Measurements from ENCODE around the gene SH3BP4.
"Not testable (repeated sequence)": the region's sequence is repeated elsewhere in the genome, so short reads cannot be mapped to it uniquely, and the experiment has no call there.

SH3BP4 gene

GRCh38 chr2:235017441-235017840 is 65.6 kb downstream of the SH3BP4 start:
- TF ChIP-seq CTCF (IDR thresholded peaks at IDR 0.05; ENCODE audit: insufficient read depth, low read depth, low read length, missing control alignments), result no peak
- no peak overlapping the region for H3K4me3 ChIP-seq (ENCODE audit: low read depth, low read length)
- DNase-seq (ENCODE audit: low read depth), result no peak

GRCh38 chr2:235018838-235019237 is 67.0 kb downstream of the SH3BP4 start:
- no peak overlapping the region for H3K4me3 ChIP-seq (ENCODE audit: low read depth, low read length)
- TF ChIP-seq CTCF (IDR thresholded peaks at IDR 0.05; ENCODE audit: insufficient read depth, low read depth, low read length, missing control alignments), result no peak
- DNase-seq (ENCODE audit: low read depth), result no peak

GRCh38 chr2:235020141-235020540 is 68.3 kb downstream of the SH3BP4 start:
- not testable (repeated sequence) for H3K4me3 ChIP-seq (ENCODE audit: low read depth, low read length); DNase-seq (ENCODE audit: low read depth)

- no peak for TF ChIP-seq CTCF (IDR thresholded peaks at IDR 0.05; ENCODE audit: insufficient read depth, low read depth, low read length, missing control alignments)
- no peak for DNase-seq (ENCODE audit: low read depth)
- H3K4me3 ChIP-seq (ENCODE audit: low read depth, low read length), result no peak overlapping the region
Observed at GRCh38 chr2:235021752-235022151, 69.9 kb downstream of the SH3BP4 start.

- no peak overlapping the region for H3K4me3 ChIP-seq (ENCODE audit: low read depth, low read length)
- DNase-seq (ENCODE audit: low read depth), result no peak
- no peak for TF ChIP-seq CTCF (IDR thresholded peaks at IDR 0.05; ENCODE audit: insufficient read depth, low read depth, low read length, missing control alignments)
Observed at GRCh38 chr2:235024191-235024860, 72.5 kb downstream of the SH3BP4 start.

- DNase-seq (ENCODE audit: low read depth), result no peak
- H3K4me3 ChIP-seq (ENCODE audit: low read depth, low read length), result no peak overlapping the region
- no peak for TF ChIP-seq CTCF (IDR thresholded peaks at IDR 0.05; ENCODE audit: insufficient read depth, low read depth, low read length, missing control alignments)
Observed at GRCh38 chr2:235024931-235025773, 73.3 kb downstream of the SH3BP4 start.

- no peak overlapping the region for H3K4me3 ChIP-seq (ENCODE audit: low read depth, low read length)
- DNase-seq (ENCODE audit: low read depth), result no peak
- no peak for TF ChIP-seq CTCF (IDR thresholded peaks at IDR 0.05; ENCODE audit: insufficient read depth, low read depth, low read length, missing control alignments)
Observed at GRCh38 chr2:235025800-235026536, 74.2 kb downstream of the SH3BP4 start.

Data from GM12865 (cell line).